ENCODE measurements around the gene NPFFR1.
"Not testable (repeated sequence)": the region's sequence is repeated elsewhere in the genome, so short reads cannot be mapped to it uniquely, and the experiment has no call there.

The NPFFR1 gene

GRCh38 chr10:70222811-70223447 is 60.9 kb downstream of the NPFFR1 start:
- DNase-seq = not testable (repeated sequence)

- no peak for DNase-seq
These were observed 61.4 kb downstream of the NPFFR1 start for GRCh38 chr10:70222340-70222794.

GRCh38 chr10:70221030-70221429 is 62.8 kb downstream of the NPFFR1 start:
- no peak for DNase-seq

- DNase-seq = no peak
These were observed 70.9 kb downstream of the NPFFR1 start for GRCh38 chr10:70212879-70213278.

- no peak for DNase-seq
These were observed 71.5 kb downstream of the NPFFR1 start for GRCh38 chr10:70212277-70212676.

GRCh38 chr10:70206762-70207161 is 77.0 kb downstream of the NPFFR1 start:
- DNase-seq = no peak

- DNase-seq = no peak
These were observed 82.7 kb downstream of the NPFFR1 start for GRCh38 chr10:70201105-70201504.

GRCh38 chr10:70198696-70199466 is 84.9 kb downstream of the NPFFR1 start:
- no peak for DNase-seq

All from COR-L47 (cell line).